K562 (cell line): ENCODE data around the gene SLC26A5. TPM values are rescaled to one million over a fixed set of nuclear protein-coding genes. Genes with fewer than 3 reads are reported as not detected.

Experiments used
- ATAC-seq: fragments of 200-7000 bp; cut with Tn5 transposase; 3 replicates; pipeline ENCODE4 v1.9.1; 2020; ENCODE audit warnings: moderate library complexity
- BruUV-seq: library from RNA; stranded (reverse); fragments of 400-500 nt; replicated peaks from 2 replicates; lab custom pipeline; 2021; lab: Mats Ljungman, UMichigan
- CTCF ChIA-PET: fragments of 300-600 bp; formaldehyde crosslinking; extraction: SDS; loops from one replicate; lab custom pipeline; 2021; ENCODE audit warnings: low intra/inter-chr PET ratio; lab: Yijun Ruan, JAX
- POLR2A ChIA-PET: fragments of 300-600, 350-650 bp; sonication (Branson Sonifier 250); formaldehyde crosslinking; extraction: SDS; loops from one replicate; lab custom pipeline; 2021; ENCODE audit warnings: antibody characterized with exemption, inconsistent platforms; lab: Yijun Ruan, JAX
- DNase-seq, 4 experiments: peaks; one replicate each; pipeline versions ENCODE4 v3.0.0 to v3.0.0-alpha.2; 2011 to 2018; ENCODE audit warnings: low spot score in 3 of 4, mixed read lengths in 3 of 4; ENCODE audit errors: extremely low read depth in 1 of 4
- FAIRE-seq: peaks from 2 replicates; lab custom pipeline; 2011; peaks lifted over from hg19 to GRCh38; lab: Jason Lieb, UNC
- H2AFZ ChIP-seq: 2 replicates; pipeline ENCODE4 v1.6.0; 2011; ENCODE audit warnings: low read depth, low read length, control low read depth, inconsistent platforms
- H3K27ac ChIP-seq: fragments of 200-600 bp; 3 replicates; pipeline ENCODE4 v1.8.0; 2011; ENCODE audit warnings: low read depth, mild to moderate bottlenecking, control low read depth, inconsistent platforms, low read length, moderate library complexity, mixed read lengths; ENCODE audit errors: extremely low read depth
- H3K27me3 ChIP-seq, 2 experiments: fragments of 300-600 bp in 1 of 2; 2 replicates in 1 of 2; 3 replicates in 1 of 2; pipeline versions ENCODE4 v1.6.0 to v1.8.0; 2011; ENCODE audit warnings: inconsistent platforms in 2 of 2, low read length in 2 of 2, mild to moderate bottlenecking in 1 of 2, mixed read lengths in 1 of 2, moderate library complexity in 1 of 2; ENCODE audit not compliant: control insufficient read depth in 2 of 2, insufficient read depth in 2 of 2
- H3K36me3 ChIP-seq: fragments of 300-600 bp; 3 replicates; pipeline ENCODE4 v1.8.0; 2011; ENCODE audit warnings: mild to moderate bottlenecking, low read length, inconsistent platforms; ENCODE audit not compliant: control insufficient read depth, insufficient read depth
- H3K4me1 ChIP-seq, 2 experiments: fragments of 200-600 bp in 1 of 2; replicated peaks in 1 of 2; 2 replicates in 1 of 2; 3 replicates in 1 of 2; pipeline versions ENCODE4 v1.5.1 to v1.8.0; 2011; ENCODE audit warnings: inconsistent platforms in 2 of 2, low read length in 2 of 2, mild to moderate bottlenecking in 1 of 2, mixed read lengths in 1 of 2, moderate library complexity in 1 of 2; ENCODE audit not compliant: control insufficient read depth in 2 of 2, insufficient read depth in 2 of 2
- H3K4me2 ChIP-seq: 2 replicates; pipeline ENCODE4 v1.6.1; 2011; ENCODE audit warnings: low read length, control low read depth, inconsistent platforms, mixed read lengths; ENCODE audit not compliant: insufficient read depth
- H3K4me3 ChIP-seq: fragments of 200-600 bp; sonication (generic), shearing (Covaris generic); 2 replicates; pipeline ENCODE4 v1.5.1; 2016; ENCODE audit warnings: control low read depth, inconsistent platforms
- H3K79me2 ChIP-seq: fragments of 200-600 bp; 3 replicates; pipeline ENCODE4 v1.8.0; 2011; ENCODE audit warnings: low read length, inconsistent platforms; ENCODE audit not compliant: control insufficient read depth, insufficient read depth
- H3K9ac ChIP-seq, 2 experiments: 2 replicates each; pipeline versions ENCODE4 v1.6.0 to v1.6.1; 2011; ENCODE audit warnings: low read depth in 2 of 2, low read length in 2 of 2, control low read depth in 1 of 2, inconsistent platforms in 1 of 2, mild to moderate bottlenecking in 1 of 2, mixed read lengths in 1 of 2; ENCODE audit not compliant: insufficient read depth in 1 of 2
- H3K9me1 ChIP-seq: one replicate; pipeline ENCODE4 v1.6.0; 2011; ENCODE audit warnings: inconsistent platforms, mild to moderate bottlenecking, low read length, moderate library complexity; ENCODE audit not compliant: control insufficient read depth, insufficient read depth
- H3K9me3 ChIP-seq: replicated peaks from 2 replicates; pipeline ENCODE4 v1.5.1; 2011; ENCODE audit warnings: low read depth, low read length, inconsistent platforms; ENCODE audit not compliant: control insufficient read depth, insufficient read depth
- H4K20me1 ChIP-seq: replicated peaks from 2 replicates; pipeline ENCODE4 v1.6.1; 2011; ENCODE audit warnings: low read length, inconsistent platforms, mixed read lengths; ENCODE audit not compliant: control insufficient read depth, insufficient read depth
- CBFA2T2 ChIP-seq: fragments of 450-650 bp; conservative IDR thresholded peaks from 2 replicates; pipeline ENCODE4 v1.6.1; 2017; ENCODE audit warnings: mild to moderate bottlenecking
- EZH2 ChIP-seq: IDR thresholded peaks from 2 replicates; pipeline ENCODE4 v1.6.1; 2012; ENCODE audit warnings: low read depth, mild to moderate bottlenecking, inconsistent platforms, low read length, borderline replicate concordance
- SOX6 ChIP-seq: fragments of 450-650 bp; IDR thresholded peaks from 2 replicates; pipeline ENCODE4 v1.6.1; 2014; ENCODE audit warnings: mild to moderate bottlenecking
- SREBF2 ChIP-seq: sonication (generic); formaldehyde crosslinking; IDR thresholded peaks from 2 replicates; pipeline ENCODE4 v1.4.0; 2020; ENCODE audit warnings: mild to moderate bottlenecking, missing genetic modification reagents
- TCFL5 ChIP-seq: fragments of 250-450 bp; sonication (Bioruptor Pico); conservative IDR thresholded peaks from 2 replicates; pipeline ENCODE4 v1.6.1; 2021; ENCODE audit warnings: mild to moderate bottlenecking, moderate library complexity, matching md5 sums
- TEAD4 ChIP-seq, 2 experiments: sonication (generic) in 1 of 2; formaldehyde crosslinking in 1 of 2; IDR thresholded peaks; 2 replicates each; pipeline versions ENCODE4 v1.6.1 to v1.8.0; 2012 to 2022; ENCODE audit warnings: borderline replicate concordance in 1 of 2, inconsistent platforms in 1 of 2, low read length in 1 of 2, mild to moderate bottlenecking in 1 of 2, missing genetic modification reagents in 1 of 2
- WGBS: fragments of 100-300 bp; shearing (Covaris generic); methylation state at CpG from one replicate; pipeline ENCODE4 v1.1.6; 2016; ENCODE audit warnings: low coverage, mixed read lengths; ENCODE audit not compliant: insufficient coverage; ENCODE audit errors: missing lambda C conversion rate; 5-methylcytosine and 5-hydroxymethylcytosine counted together
- in situ Hi-C: fragments of 300-500 bp; cut with MboI; formaldehyde crosslinking; loops from 4 replicates; pipeline ENCODE4 v1.15.0; 2018; ENCODE audit warnings: inconsistent platforms, mixed read lengths
- intact Hi-C: fragments of 100-400 bp; cut with micrococcal nuclease; formaldehyde crosslinking; loops from 2 replicates; pipeline ENCODE4 v1.14.2; 2022
- polyA plus RNA-seq, 8 experiments: library from polyadenylated mRNA; depleted of rRNA in 4 of 8; stranded (reverse) in 5 of 8; unstranded in 3 of 8; fragments of >200 nt; fragmentation: Nextera tagmentation in 2 of 8; fragmentation: Illumina TruSeq in 1 of 8; extraction: Ambion mirVana in 2 of 8; extraction: Trizol in 1 of 8; gene quantifications; 2 replicates each; pipeline versions ENCODE4 v1.2.1 to v1.2.3, GENCODE V29; 2011 to 2014; ENCODE audit warnings: inconsistent platforms in 1 of 8, missing spikeins in 1 of 8
- total RNA-seq, 7 experiments: library from RNA; depleted of rRNA in 6 of 7; stranded (reverse); fragments of >200 nt in 6 of 7; fragmentation: Illumina TruSeq in 2 of 7; extraction: Trizol in 2 of 7; gene quantifications; 2 replicates each; pipeline versions ENCODE4 v1.2.1 to v1.2.3, GENCODE V29; 2011 to 2021; ENCODE audit warnings: low replicate concordance in 1 of 7

The SLC26A5 gene
- total and polyA plus RNA-seq, 9 of the 15 experiments (the other 6 are each of a cell fraction or from before 2014, with no cell fraction given) = not detected

GRCh38 chr7:103373866-103374643 lies 72.0 kb downstream of the SLC26A5 start:
- FAIRE-seq = no peak
- no peak overlapping the region for H3K4me3 ChIP-seq
- ATAC-seq = peak; percentile 70
- POLR2A ChIA-PET = no interaction called here
- H3K9ac ChIP-seq = no peak overlapping the region; a peak in 1 of 4 replicates
- H3K9me3 ChIP-seq = no peaks in the 10 kb centered on the region
- H3K4me2 ChIP-seq = no peak overlapping the region
- intact Hi-C loops = no loop called here
- WGBS = 12% methylated on average over 6 of the region's 6 CpGs
- H3K79me2 ChIP-seq = no peaks in the 10 kb centered on the region
- TF ChIP-seq TCFL5 (CRISPR knock-in tag) = no peak
- no peak for TF ChIP-seq SREBF2 (CRISPR knock-in tag)
- TF ChIP-seq CBFA2T2 = no peak
- TF ChIP-seq TEAD4 (IDR thresholded peaks at IDR 0.05; ENCODE audit: low read length) = no peak
- TF ChIP-seq TEAD4 (CRISPR knock-in tag; IDR thresholded peaks at IDR 0.05; ENCODE audit: borderline replicate concordance) = no peak
- peak; percentile 30; the same call in 1 of the 2 replicates for TF ChIP-seq SOX6
- no peak for TF ChIP-seq EZH2
- TF ChIP-seq, all 486 proteins: peak for 1
- no peak for DNase-seq
- Histone ChIP-seq H3K27ac (no peak overlapping the region), H2AFZ (peak overlapping the region; percentile 41), H3K27me3 (no peaks in the 10 kb centered on the region), H3K9me1 (no peaks in the 10 kb centered on the region), H3K36me3 (peaks cover 7% of the 10 kb centered on the region; the same call in 2 of the 3 replicates), H4K20me1 (no peaks in the 10 kb centered on the region), H3K4me1 (no peaks in the 10 kb centered on the region; a peak in 2 of 5 replicates)
- BruUV-seq = no TSS peak
- CTCF ChIA-PET = no interaction called here
- in situ Hi-C loops = no loop called here
